Measurements from ENCODE around the gene PRX. TPM values are rescaled to one million over a fixed set of nuclear protein-coding genes. Genes with fewer than 3 reads are reported as not detected.

Gene PRX
- total and polyA plus RNA-seq, 2 of the 4 experiments (the other 2 are of a cell fraction) = 0.90 to 1.7 TPM

- no TSS peak for BruUV-seq (replicated peaks)
- Histone ChIP-seq H2BK120ac (ENCODE audit: low read depth, low read length) (no peak overlapping the region), H2BK20ac (ENCODE audit: low read depth, low read length) (no peak overlapping the region), H2AFZ (replicated peaks; ENCODE audit: low read length, poor library complexity) (no peak overlapping the region), H3K56ac (ENCODE audit: extremely low read depth, insufficient read depth, low read length) (no peak overlapping the region), H4K91ac (ENCODE audit: insufficient read depth, low read depth, low read length) (no peak overlapping the region), H3K23ac (ENCODE audit: low read depth, low read length) (no peak overlapping the region), H2BK15ac (ENCODE audit: low read depth, low read length) (no peak overlapping the region), H2AK9ac (replicated peaks; ENCODE audit: low read depth, low read length, poor library complexity) (no peak overlapping the region), H4K8ac (ENCODE audit: low read depth in 2 of 2, low read length in 2 of 2) (no peak overlapping the region), H4K5ac (ENCODE audit: low read depth, low read length) (no peak overlapping the region), H3K9me3 (ENCODE audit: control insufficient read depth, insufficient read depth, low read length) (no peaks in the 10 kb centered on the region), H2BK5ac (ENCODE audit: low read depth, low read length, poor library complexity, severe bottlenecking) (no peak overlapping the region), H3K9ac (ENCODE audit: low read depth, low read length) (no peak overlapping the region), H3K27me3 (ENCODE audit: control insufficient read depth, insufficient read depth, low read length) (no peaks in the 10 kb centered on the region), H3K14ac (replicated peaks; ENCODE audit: low read depth, low read length) (no peak overlapping the region), H4K20me1 (ENCODE audit: insufficient read depth, low read length) (no peaks in the 10 kb centered on the region), H3K18ac (ENCODE audit: low read depth, low read length) (no peak overlapping the region), H2AK5ac (ENCODE audit: low read depth, low read length) (no peak overlapping the region), H3K27ac (ENCODE audit: insufficient read depth, low read length) (no peak overlapping the region), H3K36me3 (ENCODE audit: control insufficient read depth, insufficient read depth, low read length) (no peaks in the 10 kb centered on the region), H3K4me1 (ENCODE audit: control insufficient read depth, insufficient read depth, low read length) (peaks cover 7% of the 10 kb centered on the region), H3K79me1 (ENCODE audit: low read depth in 1 of 2, low read length in 2 of 2) (no peaks in the 10 kb centered on the region), H3K4ac (ENCODE audit: low read depth, low read length) (no peak overlapping the region), H3K4me3 (ENCODE audit: insufficient read depth, low read depth, low read length) (no peak overlapping the region), H3K9me1 (ENCODE audit: insufficient read depth, low read length) (peaks cover 9% of the 10 kb centered on the region), H3K4me2 (ENCODE audit: low read depth, low read length) (no peak overlapping the region)
- DNase-seq (no peak), ATAC-seq (ENCODE audit: low read depth) (no peak)
- ChIA-PET CTCF (no interaction called here), POLR2A (ENCODE audit: unreplicated experiment) (no interaction called here)
- WGBS, 2 experiments (ENCODE audit: extremely low coverage in 2 of 2, insufficient read length in 1 of 2) = 93% methylated on average over 8 of the region's 21 CpGs; no CpG with 5 or more reads in 1 of the 2 experiments
- dilution Hi-C loops (cut with HindIII; ENCODE audit: low sequenced_read_pairs, unreplicated experiment) = no loop called here
- in situ Hi-C loops (cut with MboI; ENCODE audit: low sequenced_read_pairs) = no loop called here
- intact Hi-C loops (cut with micrococcal nuclease) = no loop called here
- TF ChIP-seq POLR2A (IDR thresholded peaks at IDR 0.05; ENCODE audit: low read depth, low read length) (no peak), CHD1 (IDR thresholded peaks at IDR 0.05; ENCODE audit: low read depth, low read length) (no peak), MAZ (IDR thresholded peaks at IDR 0.05; ENCODE audit: borderline replicate concordance, low read depth, low read length) (no peak), RFX5 (IDR thresholded peaks at IDR 0.05; ENCODE audit: low read depth, low read length) (no peak), CTCF (conservative IDR thresholded peaks at IDR 0.05; ENCODE audit: low read depth, low read length) (no peak)
These were observed 1.7 kb upstream of the PRX start for GRCh38 chr19:40414542-40415535.
